ENCODE data around the gene S100B.

Gene S100B

GRCh38 chr21:46557919-46558392 is 46.9 kb downstream of the S100B start:
- DNase-seq, result no peak

- DNase-seq, result no peak
These were observed 47.4 kb downstream of the S100B start for GRCh38 chr21:46557469-46557868.

- DNase-seq, result no peak
These were observed 48.1 kb downstream of the S100B start for GRCh38 chr21:46556802-46557201.

GRCh38 chr21:46555678-46556077 is 49.2 kb downstream of the S100B start:
- no peak for DNase-seq

GRCh38 chr21:46555225-46555617 is 49.7 kb downstream of the S100B start:
- DNase-seq, result no peak

GRCh38 chr21:46554431-46555224 is 50.3 kb downstream of the S100B start:
- no peak for DNase-seq

- no peak for DNase-seq
These were observed 50.9 kb downstream of the S100B start for GRCh38 chr21:46553993-46554392.

GRCh38 chr21:46552865-46553379 is 52.0 kb downstream of the S100B start:
- no peak for DNase-seq

- DNase-seq, result no peak
These were observed 52.6 kb downstream of the S100B start for GRCh38 chr21:46552274-46552673.

GRCh38 chr21:46551636-46552241 is 53.1 kb downstream of the S100B start:
- DNase-seq, result no peak

GRCh38 chr21:46550116-46550941 is 54.6 kb downstream of the S100B start:
- DNase-seq, result no peak

GRCh38 chr21:46549650-46550049 is 55.2 kb downstream of the S100B start:
- no peak for DNase-seq

Data from SW 1271 (cell line).